Chondrocyte (in vitro differentiated cells): ENCODE results near the gene SDHA. TPM values are rescaled to one million over a fixed set of nuclear protein-coding genes. Genes with fewer than 3 reads are reported as not detected.
"Not testable (repeated sequence)": the region's sequence is repeated elsewhere in the genome, so short reads cannot be mapped to it uniquely, and the experiment has no call there.

Experiments
- DNase-seq: peaks from one replicate; pipeline ENCODE4 v3.0.0; 2021; ENCODE audit warnings: mixed read lengths, low spot score
- H3K27ac Mint-ChIP-seq: one replicate; pipeline ENCODE4 v1.8.0; 2021; ENCODE audit warnings: mild to moderate bottlenecking, moderate library complexity, mixed read lengths; ENCODE audit not compliant: unreplicated experiment
- H3K27me3 Mint-ChIP-seq: 2 replicates; pipeline ENCODE4 v1.8.0; 2021; ENCODE audit warnings: low read depth, mixed read lengths
- H3K36me3 Mint-ChIP-seq: 2 replicates; pipeline ENCODE4 v1.8.0; 2021; ENCODE audit warnings: low read depth, mixed read lengths
- H3K4me1 Mint-ChIP-seq: 2 replicates; pipeline ENCODE4 v1.8.0; 2021; ENCODE audit warnings: low read depth, mild to moderate bottlenecking, mixed read lengths
- H3K4me3 Mint-ChIP-seq: one replicate; pipeline ENCODE4 v1.8.0; 2021; ENCODE audit warnings: mild to moderate bottlenecking, moderate library complexity, mixed read lengths; ENCODE audit not compliant: unreplicated experiment
- H3K9me3 Mint-ChIP-seq: 2 replicates; pipeline ENCODE4 v1.8.0; 2021; ENCODE audit warnings: low read depth, mixed read lengths
- CTCF ChIP-seq: fragments of 200-600 bp; sonication (generic); IDR thresholded peaks from 2 replicates; pipeline ENCODE4 v1.5.0; 2021; ENCODE audit warnings: antibody characterized with exemption, mild to moderate bottlenecking, moderate library complexity
- total RNA-seq: library from RNA; stranded (reverse); gene quantifications from 3 replicates; pipeline ENCODE4 v1.2.1, GENCODE V29; 2021

Gene SDHA
- total RNA-seq, 1 donor from 2014 or later, result 81.5 TPM

DNA sequence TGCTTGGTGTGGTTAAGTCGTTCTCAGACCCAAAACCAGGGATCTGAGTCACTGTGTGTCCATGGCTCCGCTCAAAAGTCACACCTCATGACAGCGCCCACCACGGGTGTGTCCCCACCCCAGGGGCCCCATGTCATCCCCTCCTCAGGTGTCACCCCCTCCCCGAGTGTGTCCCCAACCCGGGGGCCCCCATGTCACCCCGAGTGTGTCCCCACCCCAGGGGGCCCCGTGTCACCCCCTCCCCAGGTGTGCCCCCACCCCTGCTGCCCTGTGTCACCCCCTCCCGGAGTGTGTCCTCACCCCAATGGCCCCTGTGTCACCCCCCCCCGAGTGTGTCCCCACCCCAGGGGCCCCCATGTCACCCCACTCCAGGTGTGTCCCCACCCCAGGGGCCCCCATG, 21.8 kb upstream of the SDHA start:
- Mint-ChIP-seq H3K4me3 (no peak overlapping the region), H3K9me3 (no peaks in the 10 kb centered on the region), H3K27ac (no peak overlapping the region), H3K27me3 (no peaks in the 10 kb centered on the region), H3K4me1 (no peaks in the 10 kb centered on the region), H3K36me3 (peaks cover 2% of the 10 kb centered on the region)
- DNase-seq, result peak; percentile 76
- TF ChIP-seq CTCF, result no peak

DNA sequence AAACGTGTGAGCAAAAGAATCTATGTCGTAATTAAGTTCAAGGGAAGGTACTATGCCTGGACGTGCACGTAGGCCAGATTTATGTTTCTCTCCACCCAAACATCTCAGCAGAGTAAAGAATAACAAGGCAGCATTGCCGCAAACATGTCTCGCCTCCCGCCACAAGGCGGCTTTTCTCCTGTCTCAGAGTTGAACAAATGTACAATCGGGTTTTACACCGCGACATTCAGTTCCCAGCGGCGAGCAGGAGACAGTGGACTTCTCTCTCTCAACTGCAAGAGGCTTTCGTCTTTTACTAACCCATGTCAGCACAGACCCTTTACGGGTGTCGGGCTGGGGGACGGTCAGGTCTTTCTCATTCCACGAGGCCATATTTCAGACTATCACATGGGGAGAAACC, 21.1 kb upstream of the SDHA start:
- not testable (repeated sequence) for H3K27ac Mint-ChIP-seq, H3K4me3 Mint-ChIP-seq, DNase-seq, H3K27me3 Mint-ChIP-seq, H3K9me3 Mint-ChIP-seq, H3K4me1 Mint-ChIP-seq, H3K36me3 Mint-ChIP-seq

- no peak for DNase-seq
- Mint-ChIP-seq H3K36me3 (peaks cover 5% of the 10 kb centered on the region), H3K4me1 (no peaks in the 10 kb centered on the region), H3K9me3 (no peaks in the 10 kb centered on the region), H3K27me3 (no peaks in the 10 kb centered on the region), H3K4me3 (no peak overlapping the region), H3K27ac (no peak overlapping the region)
- no peak for TF ChIP-seq CTCF
Measured at GRCh38 chr5:197892-198489, 20.1 kb upstream of the SDHA start.

- no peak overlapping the region for H3K27ac Mint-ChIP-seq
- TF ChIP-seq CTCF, result no peak
- no peak overlapping the region for H3K4me3 Mint-ChIP-seq
- H3K4me1 Mint-ChIP-seq, result no peaks in the 10 kb centered on the region
- no peaks in the 10 kb centered on the region for H3K27me3 Mint-ChIP-seq
- peaks cover 5% of the 10 kb centered on the region for H3K36me3 Mint-ChIP-seq
- peak; percentile 83 for DNase-seq
- H3K9me3 Mint-ChIP-seq, result no peaks in the 10 kb centered on the region
Measured at GRCh38 chr5:198516-199196, 19.5 kb upstream of the SDHA start.

GRCh38 chr5:199197-199949, 18.7 kb upstream of the SDHA start:
- Mint-ChIP-seq H3K27me3 (no peaks in the 10 kb centered on the region), H3K36me3 (peaks cover 7% of the 10 kb centered on the region), H3K4me3 (no peak overlapping the region), H3K9me3 (no peaks in the 10 kb centered on the region), H3K27ac (peak overlapping the region; percentile 12), H3K4me1 (no peaks in the 10 kb centered on the region)
- peak; percentile 68 for DNase-seq
- no peak for TF ChIP-seq CTCF
